HepG2 (cell line): ENCODE results near the gene COL26A1. TPM values are rescaled to one million over a fixed set of nuclear protein-coding genes. Genes with fewer than 3 reads are reported as not detected.
A peak's percentile ranks its signal among the peaks of the same experiment; 100 is the strongest.

Source experiments
- ARHGAP35 ChIP-seq: sonication (generic); formaldehyde crosslinking; IDR thresholded peaks from 2 replicates; pipeline ENCODE4 v1.9.0; 2022; ENCODE audit warnings: mild to moderate bottlenecking, inconsistent platforms, moderate library complexity, missing genetic modification reagents, borderline replicate concordance
- ARNT ChIP-seq: fragments of 450-650 bp; IDR thresholded peaks from 2 replicates; pipeline ENCODE4 v1.6.1; 2017
- BCL6 ChIP-seq: IDR thresholded peaks from 2 replicates; pipeline ENCODE4 v1.6.1; 2016; ENCODE audit warnings: missing genetic modification reagents, missing compliant biosample characterization
- CCDC6 ChIP-seq: sonication (generic); formaldehyde crosslinking; IDR thresholded peaks from 2 replicates; pipeline ENCODE4 v1.8.1; 2022; ENCODE audit warnings: mild to moderate bottlenecking, missing genetic modification reagents, moderate library complexity
- ELF1 ChIP-seq: sonication (generic); formaldehyde crosslinking; IDR thresholded peaks from 2 replicates; pipeline ENCODE4 v1.4.0; 2020; ENCODE audit warnings: missing genetic modification reagents
- ETV5 ChIP-seq: IDR thresholded peaks from 2 replicates; pipeline ENCODE4 v1.6.1; 2018; ENCODE audit warnings: missing biosample characterization, missing genetic modification reagents, inconsistent platforms, borderline replicate concordance
- FOXK1 ChIP-seq: sonication (generic); formaldehyde crosslinking; IDR thresholded peaks from 2 replicates; pipeline ENCODE4 v1.4.0; 2020; ENCODE audit warnings: low read depth, missing genetic modification reagents, borderline replicate concordance
- HDAC1 ChIP-seq: sonication (generic); formaldehyde crosslinking; IDR thresholded peaks from 2 replicates; pipeline ENCODE4 v1.5.1; 2020; ENCODE audit warnings: mild to moderate bottlenecking, missing genetic modification reagents
- IKZF4 ChIP-seq: sonication (generic); formaldehyde crosslinking; IDR thresholded peaks from 2 replicates; pipeline ENCODE4 v1.5.1; 2020; ENCODE audit warnings: borderline replicate concordance, mild to moderate bottlenecking, low read depth, missing genetic modification reagents; ENCODE audit errors: not compliant biosample characterization
- KLF6 ChIP-seq: IDR thresholded peaks from 2 replicates; pipeline ENCODE4 v1.8.0; 2016; ENCODE audit warnings: missing biosample characterization, missing genetic modification reagents
- MTF1 ChIP-seq: sonication (generic); formaldehyde crosslinking; IDR thresholded peaks from 2 replicates; pipeline ENCODE4 v1.5.0; 2020; ENCODE audit warnings: missing genetic modification reagents
- NFE2L2 ChIP-seq: fragments of 150-350 bp; IDR thresholded peaks from 2 replicates; pipeline ENCODE4 v1.6.1; 2014; ENCODE audit warnings: low read length
- NPAS2 ChIP-seq: sonication (generic); formaldehyde crosslinking; IDR thresholded peaks from 2 replicates; pipeline ENCODE4 v1.8.0; 2022; ENCODE audit warnings: mild to moderate bottlenecking, missing genetic modification reagents, borderline replicate concordance
- RNF2 ChIP-seq: fragments of 450-650 bp; conservative IDR thresholded peaks from 2 replicates; pipeline ENCODE4 v1.6.1; 2016; ENCODE audit warnings: low read depth
- TBP ChIP-seq: sonication (generic); formaldehyde crosslinking; IDR thresholded peaks from 2 replicates; pipeline ENCODE4 v1.5.0; 2020; ENCODE audit warnings: missing genetic modification reagents
- ZNF17 ChIP-seq: sonication (generic); formaldehyde crosslinking; IDR thresholded peaks from 2 replicates; pipeline ENCODE4 v1.5.0; 2020; ENCODE audit warnings: mild to moderate bottlenecking, missing genetic modification reagents
- ZNF33A ChIP-seq: sonication (generic); formaldehyde crosslinking; IDR thresholded peaks from 2 replicates; pipeline ENCODE4 v1.5.1; 2020; ENCODE audit warnings: missing genetic modification reagents, mild to moderate bottlenecking, moderate library complexity, borderline replicate concordance
- ZNF33B ChIP-seq: sonication (generic); formaldehyde crosslinking; IDR thresholded peaks from 2 replicates; pipeline ENCODE4 v1.5.1; 2020; ENCODE audit warnings: mild to moderate bottlenecking, missing genetic modification reagents
- ZNF552 ChIP-seq: sonication (generic); formaldehyde crosslinking; IDR thresholded peaks from 2 replicates; pipeline ENCODE4 v1.9.0; 2022; ENCODE audit warnings: missing genetic modification reagents, mild to moderate bottlenecking, borderline replicate concordance
- ZNF7 ChIP-seq: IDR thresholded peaks from 2 replicates; pipeline ENCODE4 v1.6.1; 2016; ENCODE audit warnings: missing biosample characterization, missing genetic modification reagents
- ZNF777 ChIP-seq: sonication (generic); formaldehyde crosslinking; IDR thresholded peaks from 2 replicates; pipeline ENCODE4 v1.4.0; 2020; ENCODE audit warnings: missing genetic modification reagents
- ZNF792 ChIP-seq: IDR thresholded peaks from 2 replicates; pipeline ENCODE4 v1.6.1; 2016
- polyA plus RNA-seq, 8 experiments: library from polyadenylated mRNA; depleted of rRNA in 3 of 8; stranded (reverse) in 7 of 8; unstranded in 1 of 8; fragments of >200 nt; fragmentation: Illumina TruSeq in 4 of 8; extraction: Trizol in 4 of 8; gene quantifications; 2 replicates each; pipeline versions ENCODE4 v1.2.1 to v1.2.3, GENCODE V29; 2011 to 2016; ENCODE audit warnings: low read depth in 4 of 8, missing spikeins in 1 of 8, mixed read lengths in 1 of 8; ENCODE audit not compliant: insufficient read depth in 1 of 8
- total RNA-seq, 5 experiments: library from RNA; depleted of rRNA; stranded (reverse); fragments of >200 nt; fragmentation: Illumina TruSeq; extraction: Trizol; gene quantifications; 2 replicates each; pipeline ENCODE4 v1.2.3, GENCODE V29; 2016; ENCODE audit warnings: low read depth in 1 of 5
- TF ChIP-seq, protein P1 (sequence below): sonication (generic); formaldehyde crosslinking; IDR thresholded peaks from 2 replicates; pipeline ENCODE4 v1.8.1; 2023; ENCODE audit warnings: mild to moderate bottlenecking, inconsistent platforms, moderate library complexity, missing genetic modification reagents, borderline replicate concordance
- TF ChIP-seq, protein P2 (sequence below): sonication (generic); formaldehyde crosslinking; IDR thresholded peaks from 2 replicates; pipeline ENCODE4 v1.5.0; 2020; ENCODE audit warnings: missing genetic modification reagents
- TF ChIP-seq, protein P3 (sequence below): sonication (generic); formaldehyde crosslinking; IDR thresholded peaks from 2 replicates; pipeline ENCODE4 v1.4.0; 2020; ENCODE audit warnings: mild to moderate bottlenecking, missing genetic modification reagents, borderline replicate concordance
- TF ChIP-seq, protein P4 (sequence below): sonication (generic); formaldehyde crosslinking; IDR thresholded peaks from 2 replicates; pipeline ENCODE4 v1.4.0; 2020; ENCODE audit warnings: missing genetic modification reagents, mild to moderate bottlenecking, borderline replicate concordance

The COL26A1 gene
- total and polyA plus RNA-seq, 2 of the 13 experiments (the other 11 are each of a cell fraction or from before 2014, with no cell fraction given), result 7.8 to 9.2 TPM

DNA sequence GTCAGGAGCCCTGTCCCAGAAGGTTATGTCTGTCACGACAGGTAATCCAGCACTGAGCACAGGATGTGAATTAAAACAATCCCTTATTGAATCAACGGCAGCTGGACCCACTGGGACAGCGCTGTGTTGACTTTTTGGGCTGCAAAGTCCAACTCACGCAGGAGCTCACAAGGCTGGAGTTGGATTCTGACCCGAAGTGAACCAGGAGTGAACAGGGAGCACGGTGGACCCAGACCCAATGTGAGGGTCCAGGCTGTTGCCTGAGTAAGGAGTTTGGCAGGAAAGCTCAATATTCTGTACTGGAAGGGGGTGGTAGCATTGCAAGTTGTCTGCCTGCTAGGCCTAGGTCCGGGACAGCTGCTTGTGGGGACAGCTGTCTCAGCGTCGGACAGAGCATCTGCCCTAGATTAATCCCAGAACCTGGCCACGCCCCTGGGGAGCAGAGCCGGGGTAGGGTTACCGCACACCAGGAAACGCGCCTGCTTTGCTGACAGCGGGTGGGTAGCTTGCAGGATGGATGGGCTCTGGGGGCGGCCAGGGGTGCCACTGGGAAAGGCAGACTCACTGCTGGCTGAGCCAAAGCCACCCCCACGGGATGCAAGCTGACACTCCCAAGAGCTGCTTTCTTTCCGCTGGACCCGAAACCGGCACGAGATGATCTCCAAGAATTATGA lies 24.0 kb downstream of the COL26A1 start (continued):
- TF ChIP-seq ZNF33A (CRISPR knock-in tag), result no peak
- no peak for TF ChIP-seq NFE2L2
- no peak for TF ChIP-seq MTF1 (CRISPR knock-in tag)
- no peak for TF ChIP-seq CCDC6 (CRISPR knock-in tag)
- TF ChIP-seq, protein P1, sequence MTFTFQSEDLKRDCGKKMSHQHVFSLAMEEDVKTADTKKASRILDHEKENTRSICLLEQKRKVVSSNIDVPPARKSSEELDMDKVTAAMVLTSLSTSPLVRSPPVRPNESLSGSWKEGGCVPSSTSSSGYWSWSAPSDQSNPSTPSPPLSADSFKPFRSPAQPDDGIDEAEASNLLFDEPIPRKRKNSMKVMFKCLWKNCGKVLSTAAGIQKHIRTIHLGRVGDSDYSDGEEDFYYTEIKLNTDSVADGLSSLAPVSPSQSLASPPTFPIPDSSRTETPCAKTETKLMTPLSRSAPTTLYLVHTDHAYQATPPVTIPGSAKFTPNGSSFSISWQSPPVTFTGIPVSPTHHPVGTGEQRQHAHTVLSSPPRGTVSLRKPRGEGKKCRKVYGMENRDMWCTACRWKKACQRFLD (CRISPR knock-in tag), result 0 out of 2 replicates have a peak, but pooled peaks have one; percentile 22
- TF ChIP-seq FOXK1 (CRISPR knock-in tag), result no peak
- no peak for TF ChIP-seq RNF2
- peak; percentile 49; the same call in 1 of the 2 replicates for TF ChIP-seq ZNF792
- no peak for TF ChIP-seq NPAS2 (CRISPR knock-in tag)
- no peak for TF ChIP-seq ZNF7 (CRISPR knock-in tag)
- TF ChIP-seq, protein P2, sequence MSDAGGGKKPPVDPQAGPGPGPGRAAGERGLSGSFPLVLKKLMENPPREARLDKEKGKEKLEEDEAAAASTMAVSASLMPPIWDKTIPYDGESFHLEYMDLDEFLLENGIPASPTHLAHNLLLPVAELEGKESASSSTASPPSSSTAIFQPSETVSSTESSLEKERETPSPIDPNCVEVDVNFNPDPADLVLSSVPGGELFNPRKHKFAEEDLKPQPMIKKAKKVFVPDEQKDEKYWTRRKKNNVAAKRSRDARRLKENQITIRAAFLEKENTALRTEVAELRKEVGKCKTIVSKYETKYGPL (CRISPR knock-in tag), result no peak
- no peak for TF ChIP-seq ZNF17
- peak; percentile 51 for TF ChIP-seq BCL6 (CRISPR knock-in tag)
- TF ChIP-seq ETV5 (CRISPR knock-in tag), result peak; percentile 53; the same call in 1 of the 2 replicates
- TF ChIP-seq ARNT, result no peak
- TF ChIP-seq, protein P3, sequence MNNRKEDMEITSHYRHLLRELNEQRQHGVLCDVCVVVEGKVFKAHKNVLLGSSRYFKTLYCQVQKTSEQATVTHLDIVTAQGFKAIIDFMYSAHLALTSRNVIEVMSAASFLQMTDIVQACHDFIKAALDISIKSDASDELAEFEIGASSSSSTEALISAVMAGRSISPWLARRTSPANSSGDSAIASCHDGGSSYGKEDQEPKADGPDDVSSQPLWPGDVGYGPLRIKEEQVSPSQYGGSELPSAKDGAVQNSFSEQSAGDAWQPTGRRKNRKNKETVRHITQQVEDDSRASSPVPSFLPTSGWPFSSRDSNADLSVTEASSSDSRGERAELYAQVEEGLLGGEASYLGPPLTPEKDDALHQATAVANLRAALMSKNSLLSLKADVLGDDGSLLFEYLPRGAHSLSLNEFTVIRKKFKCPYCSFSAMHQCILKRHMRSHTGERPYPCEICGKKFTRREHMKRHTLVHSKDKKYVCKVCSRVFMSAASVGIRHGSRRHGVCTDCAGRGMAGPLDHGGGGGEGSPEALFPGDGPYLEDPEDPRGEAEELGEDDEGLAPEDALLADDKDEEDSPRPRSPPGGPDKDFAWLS, result no peak
- TF ChIP-seq HDAC1, result peak; percentile 74; the same call in 1 of the 2 replicates
- TF ChIP-seq ZNF552 (CRISPR knock-in tag), result no peak
- peak; percentile 52 for TF ChIP-seq ELF1 (CRISPR knock-in tag)
- no peak for TF ChIP-seq IKZF4
- TF ChIP-seq ZNF777 (CRISPR knock-in tag), result peak; percentile 76
- TF ChIP-seq, protein P4, sequence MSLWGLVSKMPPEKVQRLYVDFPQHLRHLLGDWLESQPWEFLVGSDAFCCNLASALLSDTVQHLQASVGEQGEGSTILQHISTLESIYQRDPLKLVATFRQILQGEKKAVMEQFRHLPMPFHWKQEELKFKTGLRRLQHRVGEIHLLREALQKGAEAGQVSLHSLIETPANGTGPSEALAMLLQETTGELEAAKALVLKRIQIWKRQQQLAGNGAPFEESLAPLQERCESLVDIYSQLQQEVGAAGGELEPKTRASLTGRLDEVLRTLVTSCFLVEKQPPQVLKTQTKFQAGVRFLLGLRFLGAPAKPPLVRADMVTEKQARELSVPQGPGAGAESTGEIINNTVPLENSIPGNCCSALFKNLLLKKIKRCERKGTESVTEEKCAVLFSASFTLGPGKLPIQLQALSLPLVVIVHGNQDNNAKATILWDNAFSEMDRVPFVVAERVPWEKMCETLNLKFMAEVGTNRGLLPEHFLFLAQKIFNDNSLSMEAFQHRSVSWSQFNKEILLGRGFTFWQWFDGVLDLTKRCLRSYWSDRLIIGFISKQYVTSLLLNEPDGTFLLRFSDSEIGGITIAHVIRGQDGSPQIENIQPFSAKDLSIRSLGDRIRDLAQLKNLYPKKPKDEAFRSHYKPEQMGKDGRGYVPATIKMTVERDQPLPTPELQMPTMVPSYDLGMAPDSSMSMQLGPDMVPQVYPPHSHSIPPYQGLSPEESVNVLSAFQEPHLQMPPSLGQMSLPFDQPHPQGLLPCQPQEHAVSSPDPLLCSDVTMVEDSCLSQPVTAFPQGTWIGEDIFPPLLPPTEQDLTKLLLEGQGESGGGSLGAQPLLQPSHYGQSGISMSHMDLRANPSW (CRISPR knock-in tag), result no peak
- no peak for TF ChIP-seq ARHGAP35
- TF ChIP-seq TBP (CRISPR knock-in tag), result no peak
- TF ChIP-seq ZNF33B (CRISPR knock-in tag), result no peak
- TF ChIP-seq KLF6, result no peak
